H9 (cell line): ENCODE measurements around the gene NECTIN4. TPM values are rescaled to one million over a fixed set of nuclear protein-coding genes. Genes with fewer than 3 reads are reported as not detected.
"Not testable (repeated sequence)": the region's sequence is repeated elsewhere in the genome, so short reads cannot be mapped to it uniquely, and the experiment has no call there.

Source experiments
- DNase-seq: peaks from one replicate; pipeline ENCODE4 v3.0.0-alpha.2; 2017
- H2AFZ ChIP-seq: one replicate; pipeline ENCODE4 v1.6.1; 2013; ENCODE audit warnings: mild to moderate bottlenecking, low read length, control low read depth, moderate library complexity
- H2AK5ac ChIP-seq: 2 replicates; pipeline ENCODE4 v1.6.1; 2013; ENCODE audit warnings: low read length, control low read depth, mixed read lengths; ENCODE audit not compliant: insufficient read length
- H2BK120ac ChIP-seq: one replicate; pipeline ENCODE4 v1.6.1; 2013; ENCODE audit warnings: low read depth, mild to moderate bottlenecking, low read length, control low read depth, inconsistent platforms; ENCODE audit not compliant: poor library complexity, severe bottlenecking
- H2BK12ac ChIP-seq: 2 replicates; pipeline ENCODE4 v1.6.1; 2013; ENCODE audit warnings: low read length, control low read depth, mixed read lengths, low read depth; ENCODE audit not compliant: insufficient read length
- H2BK15ac ChIP-seq: 2 replicates; pipeline ENCODE4 v1.6.1; 2013; ENCODE audit warnings: low read depth, low read length, control low read depth
- H2BK20ac ChIP-seq: one replicate; pipeline ENCODE4 v1.6.1; 2013; ENCODE audit warnings: low read depth, mild to moderate bottlenecking, low read length, control low read depth, inconsistent platforms; ENCODE audit not compliant: poor library complexity, severe bottlenecking
- H2BK5ac ChIP-seq: 2 replicates; pipeline ENCODE4 v1.6.1; 2013; ENCODE audit warnings: low read length, control low read depth, mixed read lengths; ENCODE audit not compliant: insufficient read length
- H3K14ac ChIP-seq: 2 replicates; pipeline ENCODE4 v1.6.1; 2013; ENCODE audit warnings: low read length, control low read depth; ENCODE audit not compliant: insufficient read depth
- H3K18ac ChIP-seq: 2 replicates; pipeline ENCODE4 v1.6.1; 2013; ENCODE audit warnings: low read depth, mild to moderate bottlenecking, mixed read lengths, low read length, control low read depth; ENCODE audit not compliant: insufficient read length
- H3K23ac ChIP-seq: 2 replicates; pipeline ENCODE4 v1.6.1; 2013; ENCODE audit warnings: low read length, control low read depth, mixed read lengths, low read depth; ENCODE audit not compliant: insufficient read length
- H3K23me2 ChIP-seq: 2 replicates; pipeline ENCODE4 v1.6.1; 2013; ENCODE audit warnings: low read depth, mild to moderate bottlenecking, mixed read lengths, low read length, control low read depth; ENCODE audit not compliant: insufficient read length, poor library complexity, severe bottlenecking
- H3K27ac ChIP-seq: 2 replicates; pipeline ENCODE4 v1.5.1; 2013; ENCODE audit warnings: low read length, control low read depth, mixed read lengths, low read depth; ENCODE audit not compliant: insufficient read length
- H3K27me3 ChIP-seq: 2 replicates; pipeline ENCODE4 v1.6.1; 2013; ENCODE audit warnings: low read length, control low read depth, inconsistent platforms; ENCODE audit not compliant: insufficient read depth
- H3K4ac ChIP-seq: 2 replicates; pipeline ENCODE4 v1.6.1; 2013; ENCODE audit warnings: low read depth, mild to moderate bottlenecking, control low read depth, inconsistent platforms, low read length, moderate library complexity
- H3K4me1 ChIP-seq: 2 replicates; pipeline ENCODE4 v1.6.1; 2013; ENCODE audit warnings: low read length, control low read depth, inconsistent platforms; ENCODE audit not compliant: insufficient read depth
- H3K4me2 ChIP-seq: 2 replicates; pipeline ENCODE4 v1.6.1; 2013; ENCODE audit warnings: low read length, control low read depth, mixed read lengths; ENCODE audit not compliant: insufficient read length, insufficient read depth
- H3K56ac ChIP-seq: 2 replicates; pipeline ENCODE4 v1.6.1; 2013; ENCODE audit warnings: low read depth, mild to moderate bottlenecking, mixed read lengths, low read length, control low read depth; ENCODE audit not compliant: insufficient read length
- H3K79me1 ChIP-seq: 2 replicates; pipeline ENCODE4 v1.6.1; 2013; ENCODE audit warnings: low read depth, mild to moderate bottlenecking, moderate library complexity, low read length, control low read depth, inconsistent platforms; ENCODE audit not compliant: insufficient read depth, poor library complexity, severe bottlenecking
- H3K79me2 ChIP-seq: 2 replicates; pipeline ENCODE4 v1.6.1; 2013; ENCODE audit warnings: low read length, control low read depth, inconsistent platforms; ENCODE audit not compliant: insufficient read depth
- H3K9ac ChIP-seq: 2 replicates; pipeline ENCODE4 v1.6.1; 2013; ENCODE audit warnings: low read length, control low read depth, mixed read lengths; ENCODE audit not compliant: insufficient read length; ENCODE audit errors: extremely low read depth
- H3K9me3 ChIP-seq: one replicate; pipeline ENCODE4 v1.6.1; 2013; ENCODE audit warnings: low read depth, low read length, inconsistent platforms; ENCODE audit not compliant: control insufficient read depth
- H3T11ph ChIP-seq: one replicate; pipeline ENCODE4 v1.6.1; 2013; ENCODE audit warnings: mild to moderate bottlenecking, low read length, control low read depth, inconsistent platforms
- H4K20me1 ChIP-seq: one replicate; pipeline ENCODE4 v1.6.1; 2013; ENCODE audit not compliant: control insufficient read depth, insufficient read length, insufficient read depth
- H4K5ac ChIP-seq: 2 replicates; pipeline ENCODE4 v1.6.1; 2013; ENCODE audit warnings: low read depth, mild to moderate bottlenecking, mixed read lengths, low read length, control low read depth; ENCODE audit not compliant: insufficient read length
- H4K8ac ChIP-seq: replicated peaks from 2 replicates; pipeline ENCODE4 v1.6.1; 2013; ENCODE audit warnings: low read length, control low read depth, mixed read lengths, low read depth; ENCODE audit not compliant: insufficient read length
- H4K91ac ChIP-seq: 2 replicates; pipeline ENCODE4 v1.6.1; 2013; ENCODE audit warnings: low read depth, mild to moderate bottlenecking, moderate library complexity, mixed read lengths, low read length, control low read depth; ENCODE audit not compliant: insufficient read length
- H3K27ac Mint-ChIP-seq, 3 experiments: 2 replicates in 2 of 3; 3 replicates in 1 of 3; pipeline ENCODE4 v1.8.0; 2020 to 2021; ENCODE audit warnings: mixed read lengths in 3 of 3, mild to moderate bottlenecking in 1 of 3, moderate library complexity in 1 of 3
- H3K27me3 Mint-ChIP-seq: 2 replicates; pipeline ENCODE4 v1.8.0; 2021; ENCODE audit warnings: low read depth, mild to moderate bottlenecking, moderate library complexity, mixed read lengths
- H3K36me3 Mint-ChIP-seq, 3 experiments: 2 replicates in 2 of 3; 3 replicates in 1 of 3; pipeline ENCODE4 v1.8.0; 2020 to 2021; ENCODE audit warnings: low read depth in 3 of 3, mixed read lengths in 3 of 3; ENCODE audit not compliant: insufficient read depth in 1 of 3
- H3K4me1 Mint-ChIP-seq, 2 experiments: 2 replicates each; pipeline ENCODE4 v1.8.0; 2020; ENCODE audit warnings: mixed read lengths in 2 of 2
- H3K4me3 Mint-ChIP-seq, 2 experiments: 2 replicates in 1 of 2; 3 replicates in 1 of 2; pipeline ENCODE4 v1.8.0; 2020 to 2021; ENCODE audit warnings: mild to moderate bottlenecking in 2 of 2, mixed read lengths in 2 of 2, moderate library complexity in 1 of 2
- H3K9me3 Mint-ChIP-seq, 2 experiments: 2 replicates in 1 of 2; 3 replicates in 1 of 2; pipeline ENCODE4 v1.8.0; 2020; ENCODE audit warnings: mild to moderate bottlenecking in 2 of 2, mixed read lengths in 2 of 2, moderate library complexity in 1 of 2
- WGBS: extraction: QIAGEN DNeasy Blood & Tissue Kit; methylation state at CpG from one replicate; pipeline ENCODE4 v1.1.7; 2013; ENCODE audit warnings: missing lambda C conversion rate, low lambda C conversion rate, mixed read lengths; ENCODE audit not compliant: insufficient read length; ENCODE audit errors: extremely low coverage; 5-methylcytosine and 5-hydroxymethylcytosine counted together
- total RNA-seq: library from RNA; stranded (reverse); gene quantifications from 2 replicates; pipeline ENCODE4 v1.2.1, GENCODE V29; 2021

The NECTIN4 gene
- total RNA-seq, 1 experiment from 2014 or later = 0.33 TPM

DNA sequence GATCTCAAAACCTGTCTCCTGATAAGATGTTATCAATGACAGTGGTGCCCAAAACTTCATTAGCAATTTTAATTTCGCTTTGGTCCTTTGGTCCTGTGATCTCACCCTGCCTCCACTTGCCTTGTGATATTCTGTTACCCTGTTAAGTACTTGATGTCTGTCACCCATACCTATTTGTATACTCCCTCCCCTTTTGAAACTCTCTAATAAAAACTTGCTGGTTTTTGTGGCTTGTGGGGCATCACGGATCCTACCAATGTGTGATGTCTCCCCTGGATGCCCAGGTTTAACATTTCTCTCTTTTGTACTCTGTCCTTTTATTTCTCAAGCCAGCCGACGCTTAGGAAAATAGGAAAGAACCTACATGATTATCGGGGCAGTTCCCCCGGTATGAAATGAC, 25.4 kb downstream of the NECTIN4 start:
- not testable (repeated sequence) for H3K36me3 Mint-ChIP-seq, H2BK5ac ChIP-seq, H3K9ac ChIP-seq, H3K14ac ChIP-seq, H3K4me2 ChIP-seq, H3K27me3 ChIP-seq, DNase-seq, H3K9me3 ChIP-seq, H2AFZ ChIP-seq, H2BK120ac ChIP-seq, H3K27ac ChIP-seq, H3K4ac ChIP-seq, H4K91ac ChIP-seq, H3K56ac ChIP-seq, H3K9me3 Mint-ChIP-seq, H4K20me1 ChIP-seq, H4K5ac ChIP-seq, H4K8ac ChIP-seq, H2AK5ac ChIP-seq, H3K79me2 ChIP-seq, H3K23ac ChIP-seq, H3K4me1 ChIP-seq, H3K18ac ChIP-seq, H3T11ph ChIP-seq, H2BK15ac ChIP-seq, H3K27ac Mint-ChIP-seq, H3K79me1 ChIP-seq, H2BK20ac ChIP-seq, H3K23me2 ChIP-seq, H2BK12ac ChIP-seq
- H3K27me3 Mint-ChIP-seq = peaks cover 16% of the 10 kb centered on the region
- 0 out of 5 replicates have a peak overlapping the region, but pooled peaks of 1 of the 2 experiments have one; percentile 7 for H3K4me3 Mint-ChIP-seq
- no CpG with 5 or more reads among the region's 6 CpGs for WGBS
- peaks cover 11 to 16% of the 10 kb centered on the region in 2 experiments for H3K4me1 Mint-ChIP-seq
